MM.1S (cell line): ENCODE results near the gene INTS4.

Source experiments
- DNase-seq: peaks from one replicate; pipeline ENCODE4 v3.0.0-alpha.2; 2015
- H2AFZ ChIP-seq: fragments of 300-600 bp; sonication (generic); 2 replicates; pipeline ENCODE4 v1.6.0; 2016; ENCODE audit warnings: antibody characterized with exemption, low read length
- H3F3A ChIP-seq: fragments of 300-600 bp; sonication (generic); 2 replicates; pipeline ENCODE4 v1.6.1; 2016; ENCODE audit warnings: mild to moderate bottlenecking, antibody characterized with exemption, low read length, moderate library complexity, mixed read lengths; ENCODE audit not compliant: insufficient read depth
- H3K27ac ChIP-seq: fragments of 300-600 bp; sonication (generic); 2 replicates; pipeline ENCODE4 v1.5.1; 2016; ENCODE audit warnings: mild to moderate bottlenecking, low read length
- H3K27me3 ChIP-seq: fragments of 300-600 bp; sonication (generic); replicated peaks from 2 replicates; pipeline ENCODE4 v1.6.0; 2016; ENCODE audit warnings: low read length; ENCODE audit not compliant: insufficient read depth
- H3K36me3 ChIP-seq: fragments of 300-600 bp; sonication (generic); replicated peaks from 2 replicates; pipeline ENCODE4 v1.6.1; 2016; ENCODE audit warnings: mild to moderate bottlenecking, low read length, mixed read lengths; ENCODE audit not compliant: insufficient read depth
- H3K4me1 ChIP-seq: fragments of 300-600 bp; sonication (generic); 2 replicates; pipeline ENCODE4 v1.6.1; 2016; ENCODE audit warnings: low read length, mixed read lengths
- H3K4me2 ChIP-seq: fragments of 300-600 bp; sonication (generic); 2 replicates; pipeline ENCODE4 v1.6.0; 2016; ENCODE audit warnings: low read depth, low read length
- H3K4me3 ChIP-seq: fragments of 300-600 bp; sonication (generic); 2 replicates; pipeline ENCODE4 v1.5.1; 2016; ENCODE audit warnings: low read length, mixed read lengths
- H3K79me2 ChIP-seq: fragments of 300-600 bp; sonication (generic); 2 replicates; pipeline ENCODE4 v1.6.1; 2016; ENCODE audit warnings: mixed run types, low read length, mixed read lengths
- H3K9ac ChIP-seq: fragments of 300-600 bp; sonication (generic); 2 replicates; pipeline ENCODE4 v1.6.1; 2016; ENCODE audit warnings: low read length, mixed read lengths
- H3K9me2 ChIP-seq: fragments of 300-600 bp; sonication (generic); replicated peaks from 2 replicates; pipeline ENCODE4 v1.6.1; 2016; ENCODE audit warnings: mild to moderate bottlenecking, low read length, mixed read lengths; ENCODE audit not compliant: insufficient read depth
- H3K9me3 ChIP-seq: fragments of 300-600 bp; sonication (generic); replicated peaks from 2 replicates; pipeline ENCODE4 v1.6.1; 2016; ENCODE audit warnings: mild to moderate bottlenecking, low read length, mixed read lengths; ENCODE audit not compliant: insufficient read depth
- H4K20me1 ChIP-seq: fragments of 300-600 bp; sonication (generic); 2 replicates; pipeline ENCODE4 v1.6.1; 2016; ENCODE audit warnings: mild to moderate bottlenecking, low read length, moderate library complexity, mixed read lengths; ENCODE audit not compliant: insufficient read depth
- CTCF ChIP-seq: fragments of 300-600 bp; sonication (generic); IDR thresholded peaks from 2 replicates; pipeline ENCODE4 v1.5.1; 2016; ENCODE audit warnings: antibody characterized with exemption, low read length, mixed read lengths
- EZH2 ChIP-seq: fragments of 300-600 bp; sonication (generic); optimal IDR thresholded peaks from 2 replicates; pipeline ENCODE3; 2017; ENCODE audit warnings: low read depth, mild to moderate bottlenecking, antibody characterized with exemption, low read length, mixed read lengths
- EZH2phosphoT487 ChIP-seq: fragments of 300-600 bp; sonication (generic); IDR thresholded peaks from 2 replicates; pipeline ENCODE4 v1.6.1; 2018; ENCODE audit warnings: antibody characterized with exemption, low read length

INTS4 gene

GRCh38 chr11:77884829-77885190 is 109.7 kb downstream of the INTS4 start:
- Histone ChIP-seq H3K9me2 (no peaks in the 10 kb centered on the region), H3K4me1 (peaks cover 8% of the 10 kb centered on the region), H3K27me3 (no peaks in the 10 kb centered on the region), H3K79me2 (no peaks in the 10 kb centered on the region), H3K4me3 (no peak overlapping the region), H2AFZ (no peak overlapping the region), H3K4me2 (no peak overlapping the region), H3F3A (peaks cover 3% of the 10 kb centered on the region; the same call in 1 of the 2 replicates), H4K20me1 (no peaks in the 10 kb centered on the region), H3K9me3 (no peaks in the 10 kb centered on the region), H3K27ac (no peak overlapping the region), H3K36me3 (no peaks in the 10 kb centered on the region), H3K9ac (no peak overlapping the region)
- TF ChIP-seq EZH2phosphoT487 (no peak), EZH2 (no peak), CTCF (no peak)
- DNase-seq: no peak

GRCh38 chr11:77884186-77884828 is 110.2 kb downstream of the INTS4 start:
- DNase-seq: no peak
- H3K9ac ChIP-seq: no peak overlapping the region
- H3K9me2 ChIP-seq: no peaks in the 10 kb centered on the region
- H3K79me2 ChIP-seq: no peaks in the 10 kb centered on the region
- no peak overlapping the region for H3K4me3 ChIP-seq
- H4K20me1 ChIP-seq: no peaks in the 10 kb centered on the region
- TF ChIP-seq EZH2phosphoT487 (no peak), EZH2 (no peak), CTCF (no peak)
- no peaks in the 10 kb centered on the region for H3K9me3 ChIP-seq
- no peak overlapping the region for H2AFZ ChIP-seq
- peaks cover 13% of the 10 kb centered on the region for H3K4me1 ChIP-seq
- H3K27me3 ChIP-seq: no peaks in the 10 kb centered on the region
- no peaks in the 10 kb centered on the region for H3K36me3 ChIP-seq
- H3F3A ChIP-seq: peaks cover 8% of the 10 kb centered on the region
- H3K4me2 ChIP-seq: no peak overlapping the region
- no peak overlapping the region for H3K27ac ChIP-seq

GRCh38 chr11:77883775-77884174 is 110.7 kb downstream of the INTS4 start:
- Histone ChIP-seq H3K9ac (no peak overlapping the region), H3K4me3 (no peak overlapping the region), H2AFZ (no peak overlapping the region), H3K36me3 (no peaks in the 10 kb centered on the region), H3K4me2 (no peak overlapping the region), H3F3A (peaks cover 14% of the 10 kb centered on the region), H3K4me1 (peaks cover 18% of the 10 kb centered on the region), H3K9me2 (no peaks in the 10 kb centered on the region), H3K27me3 (no peaks in the 10 kb centered on the region), H3K79me2 (no peaks in the 10 kb centered on the region), H3K9me3 (no peaks in the 10 kb centered on the region), H4K20me1 (no peaks in the 10 kb centered on the region), H3K27ac (no peak overlapping the region)
- TF ChIP-seq CTCF (no peak), EZH2phosphoT487 (no peak), EZH2 (no peak)
- no peak for DNase-seq
